ENCODE results near the gene FNDC5. TPM values are rescaled to one million over a fixed set of nuclear protein-coding genes. Genes with fewer than 3 reads are reported as not detected.

The FNDC5 gene
- total and polyA plus RNA-seq, 10 of the 15 experiments (the other 5 are each of a cell fraction or from before 2014, with no cell fraction given), result 0.01 to 0.29 (median 0.19) TPM; not detected in 4

DNA sequence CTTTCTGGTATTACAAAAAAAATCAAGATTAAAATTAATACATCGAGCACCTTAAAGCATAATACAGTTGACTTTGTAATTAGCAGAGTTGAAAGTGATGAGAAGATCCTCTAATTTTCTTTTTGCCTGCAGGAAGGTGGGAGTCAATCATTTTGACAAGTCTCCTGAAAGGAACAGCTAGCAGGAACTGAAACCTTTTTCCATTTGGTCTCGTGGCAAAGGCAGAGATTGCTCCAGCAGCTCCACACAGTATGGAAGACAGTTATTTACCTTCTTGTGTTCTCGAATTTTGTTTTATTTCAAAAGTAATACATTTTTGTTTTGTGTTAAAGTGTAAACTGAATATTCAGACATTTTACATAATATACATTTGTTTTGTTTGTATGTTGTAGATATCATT lies 45.5 kb downstream of the FNDC5 start:
- peaks cover 3 to 31% of the 10 kb centered on the region in 2 experiments for H3K36me3 ChIP-seq (ENCODE audit: control insufficient read depth in 2 of 2, insufficient read depth in 2 of 2, low read length in 1 of 2)

More for the DNA sequence above, 45.5 kb downstream of the FNDC5 start:
- ChIA-PET POLR2A (no interaction called here), RAD21 (ENCODE audit: unreplicated experiment) (no interaction called here), SMC1A (ENCODE audit: uncharacterized antibody, unreplicated experiment) (interaction anchor here (1.0 kb wide), 1 partner anchor 52 kb away, joined by 3 read pairs; no protein-coding TSS in a partner anchor), CTCF (interaction anchor here (2.9 kb wide), 1 partner anchor 112 kb away, joined by 11 read pairs; no protein-coding TSS in a partner anchor)
- no peaks in the 10 kb centered on the region for H3K27me3 ChIP-seq (replicated peaks in 1 of 2; ENCODE audit: control insufficient read depth in 2 of 2, insufficient read depth in 2 of 2, low read length in 1 of 2)
- WGBS (ENCODE audit: insufficient coverage, insufficient replicate concordance, low lambda C conversion rate, missing lambda C conversion rate), result 81% methylated on average over 3 of the region's 3 CpGs
- no peaks in the 10 kb centered on the region for H4K20me1 ChIP-seq (ENCODE audit: control insufficient read depth, insufficient read depth)
- DNase-seq (ENCODE audit: low read depth, low spot score) (no peak), FAIRE-seq (no peak), ATAC-seq (no peak)
- no peak overlapping the region for H3K4me3 ChIP-seq
- H3K9ac ChIP-seq (ENCODE audit: control insufficient read depth, insufficient read depth, low read length), result no peak overlapping the region
- H3K79me2 ChIP-seq (ENCODE audit: control insufficient read depth, insufficient read depth, low read length), result peaks cover 39% of the 10 kb centered on the region
- no peak overlapping the region for H2AFZ ChIP-seq (ENCODE audit: control insufficient read depth, low read depth, low read length)
- TF ChIP-seq, protein P1, sequence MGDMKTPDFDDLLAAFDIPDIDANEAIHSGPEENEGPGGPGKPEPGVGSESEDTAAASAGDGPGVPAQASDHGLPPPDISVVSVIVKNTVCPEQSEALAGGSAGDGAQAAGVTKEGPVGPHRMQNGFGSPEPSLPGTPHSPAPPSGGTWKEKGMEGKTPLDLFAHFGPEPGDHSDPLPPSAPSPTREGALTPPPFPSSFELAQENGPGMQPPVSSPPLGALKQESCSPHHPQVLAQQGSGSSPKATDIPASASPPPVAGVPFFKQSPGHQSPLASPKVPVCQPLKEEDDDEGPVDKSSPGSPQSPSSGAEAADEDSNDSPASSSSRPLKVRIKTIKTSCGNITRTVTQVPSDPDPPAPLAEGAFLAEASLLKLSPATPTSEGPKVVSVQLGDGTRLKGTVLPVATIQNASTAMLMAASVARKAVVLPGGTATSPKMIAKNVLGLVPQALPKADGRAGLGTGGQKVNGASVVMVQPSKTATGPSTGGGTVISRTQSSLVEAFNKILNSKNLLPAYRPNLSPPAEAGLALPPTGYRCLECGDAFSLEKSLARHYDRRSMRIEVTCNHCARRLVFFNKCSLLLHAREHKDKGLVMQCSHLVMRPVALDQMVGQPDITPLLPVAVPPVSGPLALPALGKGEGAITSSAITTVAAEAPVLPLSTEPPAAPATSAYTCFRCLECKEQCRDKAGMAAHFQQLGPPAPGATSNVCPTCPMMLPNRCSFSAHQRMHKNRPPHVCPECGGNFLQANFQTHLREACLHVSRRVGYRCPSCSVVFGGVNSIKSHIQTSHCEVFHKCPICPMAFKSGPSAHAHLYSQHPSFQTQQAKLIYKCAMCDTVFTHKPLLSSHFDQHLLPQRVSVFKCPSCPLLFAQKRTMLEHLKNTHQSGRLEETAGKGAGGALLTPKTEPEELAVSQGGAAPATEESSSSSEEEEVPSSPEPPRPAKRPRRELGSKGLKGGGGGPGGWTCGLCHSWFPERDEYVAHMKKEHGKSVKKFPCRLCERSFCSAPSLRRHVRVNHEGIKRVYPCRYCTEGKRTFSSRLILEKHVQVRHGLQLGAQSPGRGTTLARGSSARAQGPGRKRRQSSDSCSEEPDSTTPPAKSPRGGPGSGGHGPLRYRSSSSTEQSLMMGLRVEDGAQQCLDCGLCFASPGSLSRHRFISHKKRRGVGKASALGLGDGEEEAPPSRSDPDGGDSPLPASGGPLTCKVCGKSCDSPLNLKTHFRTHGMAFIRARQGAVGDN (IDR thresholded peaks at IDR 0.05), result no peak
- TF ChIP-seq GATAD2B (conservative IDR thresholded peaks at IDR 0.05; ENCODE audit: low read depth) (no peak), POLR2AphosphoS2 (IDR thresholded peaks at IDR 0.05; ENCODE audit: low read depth, low read length) (no peak)
- TF ChIP-seq, protein P2, sequence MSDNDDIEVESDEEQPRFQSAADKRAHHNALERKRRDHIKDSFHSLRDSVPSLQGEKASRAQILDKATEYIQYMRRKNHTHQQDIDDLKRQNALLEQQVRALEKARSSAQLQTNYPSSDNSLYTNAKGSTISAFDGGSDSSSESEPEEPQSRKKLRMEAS (IDR thresholded peaks at IDR 0.05; ENCODE audit: low read depth, low read length), result no peak
- intact Hi-C loops (cut with micrococcal nuclease; ENCODE audit: unreplicated experiment), result no loop called here
- no TSS peak for BruUV-seq (replicated peaks)
- no peak overlapping the region for H3K27ac ChIP-seq (ENCODE audit: control insufficient read depth, insufficient read depth)
- H3K9me3 ChIP-seq (replicated peaks; ENCODE audit: control insufficient read depth, insufficient read depth, low read length), result no peaks in the 10 kb centered on the region; the same call in 1 of the 3 replicates
- no peak overlapping the region for H3K4me2 ChIP-seq (ENCODE audit: control insufficient read depth, insufficient read depth)
- H3K4me1 ChIP-seq (ENCODE audit: control insufficient read depth, insufficient read depth, low read length), result peaks cover 15% of the 10 kb centered on the region
- in situ Hi-C loops (cut with MboI), result no loop called here

Measured in GM12878 (cell line).